ENCODE data around the gene TSPO2. TPM values are rescaled to one million over a fixed set of nuclear protein-coding genes. Genes with fewer than 3 reads are reported as not detected.

Gene TSPO2
- total and polyA plus RNA-seq, 3 donors from 2014 or later: not detected

- intact Hi-C loops (cut with DNase I; ENCODE audit: low total_unique reads): no loop called here
- TF ChIP-seq POLR2A (IDR thresholded peaks at IDR 0.05): no peak
- no peak for TF ChIP-seq CTCF (IDR thresholded peaks at IDR 0.05)
- H3K4me1 ChIP-seq: no peaks in the 10 kb centered on the region
- H3K27ac ChIP-seq: no peak overlapping the region
- H3K9me3 ChIP-seq: no peaks in the 10 kb centered on the region
- no peak for DNase-seq
- no peak overlapping the region for H3K4me3 ChIP-seq
- H3K27me3 ChIP-seq: no peaks in the 10 kb centered on the region
- no peaks in the 10 kb centered on the region for H3K36me3 ChIP-seq (ENCODE audit: low read depth, missing control alignments)
- 74 to 80% methylated on average over 2 of the region's 2 CpGs for WGBS, 2 donors
Observed at GRCh38 chr6:41058783-41059181, 16.5 kb downstream of the TSPO2 start.

- no peaks in the 10 kb centered on the region for H3K36me3 ChIP-seq (ENCODE audit: low read depth, missing control alignments)
- no peaks in the 10 kb centered on the region for H3K27me3 ChIP-seq
- no peaks in the 10 kb centered on the region for H3K4me1 ChIP-seq
- 81 to 97% methylated on average over 1 of the region's 1 CpG for WGBS, 2 donors
- H3K27ac ChIP-seq: no peak overlapping the region
- DNase-seq: no peak
- TF ChIP-seq POLR2A (IDR thresholded peaks at IDR 0.05): no peak
- TF ChIP-seq CTCF (IDR thresholded peaks at IDR 0.05): no peak
- intact Hi-C loops (cut with DNase I; ENCODE audit: low total_unique reads): no loop called here
- H3K4me3 ChIP-seq: no peak overlapping the region
- H3K9me3 ChIP-seq: no peaks in the 10 kb centered on the region
Observed at GRCh38 chr6:41059556-41059955, 17.3 kb downstream of the TSPO2 start.

GRCh38 chr6:41061196-41061726 is 19.0 kb downstream of the TSPO2 start:
- Histone ChIP-seq H3K4me3 (no peak overlapping the region), H3K27ac (no peak overlapping the region), H3K27me3 (no peaks in the 10 kb centered on the region), H3K36me3 (ENCODE audit: low read depth, missing control alignments) (no peaks in the 10 kb centered on the region), H3K9me3 (no peaks in the 10 kb centered on the region), H3K4me1 (peaks cover 4% of the 10 kb centered on the region)
- 76 to 80% methylated on average over 9 to 13 of the region's 13 CpGs for WGBS, 2 donors
- intact Hi-C loops (cut with DNase I; ENCODE audit: low total_unique reads): no loop called here
- DNase-seq: no peak
- TF ChIP-seq CTCF (IDR thresholded peaks at IDR 0.05): no peak
- no peak for TF ChIP-seq POLR2A (IDR thresholded peaks at IDR 0.05)

- Histone ChIP-seq H3K27me3 (no peaks in the 10 kb centered on the region), H3K4me1 (peaks cover 7% of the 10 kb centered on the region), H3K36me3 (ENCODE audit: low read depth, missing control alignments) (no peaks in the 10 kb centered on the region), H3K4me3 (no peak overlapping the region), H3K9me3 (no peaks in the 10 kb centered on the region), H3K27ac (no peak overlapping the region)
- DNase-seq: no peak
- intact Hi-C loops (cut with DNase I; ENCODE audit: low total_unique reads): no loop called here
- WGBS, 2 donors: 53 to 85% methylated on average over 1 of the region's 1 CpG
- no peak for TF ChIP-seq CTCF (IDR thresholded peaks at IDR 0.05)
- TF ChIP-seq POLR2A (IDR thresholded peaks at IDR 0.05): no peak
Observed at GRCh38 chr6:41062056-41062455, 19.8 kb downstream of the TSPO2 start.

GRCh38 chr6:41063884-41064285 is 21.6 kb downstream of the TSPO2 start:
- no peaks in the 10 kb centered on the region for H3K36me3 ChIP-seq (ENCODE audit: low read depth, missing control alignments)
- H3K27ac ChIP-seq: no peak overlapping the region
- no peak for DNase-seq
- H3K27me3 ChIP-seq: no peaks in the 10 kb centered on the region
- intact Hi-C loops (cut with DNase I; ENCODE audit: low total_unique reads): no loop called here
- no peak for TF ChIP-seq CTCF (IDR thresholded peaks at IDR 0.05)
- no peak for TF ChIP-seq POLR2A (IDR thresholded peaks at IDR 0.05)
- H3K4me3 ChIP-seq: no peak overlapping the region
- H3K4me1 ChIP-seq: peaks cover 7% of the 10 kb centered on the region
- H3K9me3 ChIP-seq: no peaks in the 10 kb centered on the region
- WGBS, 2 donors: 84 to 88% methylated on average over 2 of the region's 2 CpGs

Data from testis (tissue), 3 donors.